Thyroid gland (tissue), 4 donors: ENCODE data around the gene CHRNB2.

Experiments used
- POLR2A ChIP-seq, 2 donors: fragments of 450-650 bp; IDR thresholded peaks; one replicate each; pipeline ENCODE4 v1.6.1; 2017; ENCODE audit warnings: antibody characterized with exemption in 2 of 2, mild to moderate bottlenecking in 2 of 2, moderate library complexity in 1 of 2
- TF ChIP-seq, protein P1 (sequence below), 6 experiments: fragments of 200-600 bp in 3 of 6; fragments of 450-650 bp in 3 of 6; sonication (generic) in 3 of 6; IDR thresholded peaks; one replicate each; pipeline ENCODE4 v1.5.1; 2016 to 2019; ENCODE audit warnings: antibody characterized with exemption in 6 of 6, mild to moderate bottlenecking in 2 of 6, inconsistent platforms in 1 of 6, moderate library complexity in 1 of 6

GRCh38 chr1:154616659-154617345 is 49.2 kb downstream of the CHRNB2 start:
- TF ChIP-seq, protein P1, sequence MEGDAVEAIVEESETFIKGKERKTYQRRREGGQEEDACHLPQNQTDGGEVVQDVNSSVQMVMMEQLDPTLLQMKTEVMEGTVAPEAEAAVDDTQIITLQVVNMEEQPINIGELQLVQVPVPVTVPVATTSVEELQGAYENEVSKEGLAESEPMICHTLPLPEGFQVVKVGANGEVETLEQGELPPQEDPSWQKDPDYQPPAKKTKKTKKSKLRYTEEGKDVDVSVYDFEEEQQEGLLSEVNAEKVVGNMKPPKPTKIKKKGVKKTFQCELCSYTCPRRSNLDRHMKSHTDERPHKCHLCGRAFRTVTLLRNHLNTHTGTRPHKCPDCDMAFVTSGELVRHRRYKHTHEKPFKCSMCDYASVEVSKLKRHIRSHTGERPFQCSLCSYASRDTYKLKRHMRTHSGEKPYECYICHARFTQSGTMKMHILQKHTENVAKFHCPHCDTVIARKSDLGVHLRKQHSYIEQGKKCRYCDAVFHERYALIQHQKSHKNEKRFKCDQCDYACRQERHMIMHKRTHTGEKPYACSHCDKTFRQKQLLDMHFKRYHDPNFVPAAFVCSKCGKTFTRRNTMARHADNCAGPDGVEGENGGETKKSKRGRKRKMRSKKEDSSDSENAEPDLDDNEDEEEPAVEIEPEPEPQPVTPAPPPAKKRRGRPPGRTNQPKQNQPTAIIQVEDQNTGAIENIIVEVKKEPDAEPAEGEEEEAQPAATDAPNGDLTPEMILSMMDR (IDR thresholded peaks at IDR 0.05) = no peak
- TF ChIP-seq POLR2A (IDR thresholded peaks at IDR 0.05) = no peak
